BE2C (cell line): ENCODE results near the gene TMA7.

Experiments used
- DNase-seq: peaks from one replicate; pipeline ENCODE4 v3.0.0-alpha.2; 2020
- H3K27me3 ChIP-seq: fragments of 250-450 bp; sonication (Bioruptor Pico); 2 replicates; pipeline ENCODE4 v1.5.1; 2020; ENCODE audit warnings: mild to moderate bottlenecking
- H3K36me3 ChIP-seq: fragments of 250-450 bp; sonication (Bioruptor Pico); 2 replicates; pipeline ENCODE4 v1.5.1; 2020; ENCODE audit warnings: mild to moderate bottlenecking
- H3K4me1 ChIP-seq: fragments of 250-450 bp; sonication (Bioruptor Pico); 2 replicates; pipeline ENCODE4 v1.5.1; 2020
- H3K4me3 ChIP-seq: 2 replicates; pipeline ENCODE4 v1.5.1; 2011; ENCODE audit warnings: low read depth, low read length
- H3K9me3 ChIP-seq: fragments of 250-450 bp; sonication (Bioruptor Pico); 2 replicates; pipeline ENCODE4 v1.5.1; 2020
- TF ChIP-seq, protein P1 (sequence below): IDR thresholded peaks from 2 replicates; pipeline ENCODE4 v1.5.1; 2012; ENCODE audit warnings: mild to moderate bottlenecking, low read depth, low read length

Gene TMA7

DNA sequence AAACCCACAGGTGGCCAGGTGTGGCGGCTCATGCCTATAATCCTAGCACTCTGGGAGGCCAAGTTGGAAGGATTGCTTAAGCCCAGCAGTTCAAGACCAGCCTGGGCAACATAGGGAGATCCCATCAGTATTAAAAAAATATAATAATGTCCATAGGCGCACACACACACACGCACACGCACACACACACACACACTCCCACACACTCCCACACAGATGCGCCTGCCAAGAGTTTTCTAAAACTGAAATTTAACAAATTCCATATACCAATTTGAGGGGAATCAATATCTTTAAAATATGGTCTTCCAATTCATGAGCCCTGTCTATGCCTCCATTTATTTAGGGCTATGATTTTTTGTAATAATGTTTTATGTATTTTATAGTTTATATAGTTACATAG is 46.9 kb downstream of the TMA7 start:
- no peaks in the 10 kb centered on the region for H3K36me3 ChIP-seq
- no peaks in the 10 kb centered on the region for H3K9me3 ChIP-seq
- TF ChIP-seq, protein P1, sequence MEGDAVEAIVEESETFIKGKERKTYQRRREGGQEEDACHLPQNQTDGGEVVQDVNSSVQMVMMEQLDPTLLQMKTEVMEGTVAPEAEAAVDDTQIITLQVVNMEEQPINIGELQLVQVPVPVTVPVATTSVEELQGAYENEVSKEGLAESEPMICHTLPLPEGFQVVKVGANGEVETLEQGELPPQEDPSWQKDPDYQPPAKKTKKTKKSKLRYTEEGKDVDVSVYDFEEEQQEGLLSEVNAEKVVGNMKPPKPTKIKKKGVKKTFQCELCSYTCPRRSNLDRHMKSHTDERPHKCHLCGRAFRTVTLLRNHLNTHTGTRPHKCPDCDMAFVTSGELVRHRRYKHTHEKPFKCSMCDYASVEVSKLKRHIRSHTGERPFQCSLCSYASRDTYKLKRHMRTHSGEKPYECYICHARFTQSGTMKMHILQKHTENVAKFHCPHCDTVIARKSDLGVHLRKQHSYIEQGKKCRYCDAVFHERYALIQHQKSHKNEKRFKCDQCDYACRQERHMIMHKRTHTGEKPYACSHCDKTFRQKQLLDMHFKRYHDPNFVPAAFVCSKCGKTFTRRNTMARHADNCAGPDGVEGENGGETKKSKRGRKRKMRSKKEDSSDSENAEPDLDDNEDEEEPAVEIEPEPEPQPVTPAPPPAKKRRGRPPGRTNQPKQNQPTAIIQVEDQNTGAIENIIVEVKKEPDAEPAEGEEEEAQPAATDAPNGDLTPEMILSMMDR = no peak
- H3K4me3 ChIP-seq = no peak overlapping the region
- no peaks in the 10 kb centered on the region for H3K27me3 ChIP-seq
- no peak for DNase-seq
- H3K4me1 ChIP-seq = no peaks in the 10 kb centered on the region

DNA sequence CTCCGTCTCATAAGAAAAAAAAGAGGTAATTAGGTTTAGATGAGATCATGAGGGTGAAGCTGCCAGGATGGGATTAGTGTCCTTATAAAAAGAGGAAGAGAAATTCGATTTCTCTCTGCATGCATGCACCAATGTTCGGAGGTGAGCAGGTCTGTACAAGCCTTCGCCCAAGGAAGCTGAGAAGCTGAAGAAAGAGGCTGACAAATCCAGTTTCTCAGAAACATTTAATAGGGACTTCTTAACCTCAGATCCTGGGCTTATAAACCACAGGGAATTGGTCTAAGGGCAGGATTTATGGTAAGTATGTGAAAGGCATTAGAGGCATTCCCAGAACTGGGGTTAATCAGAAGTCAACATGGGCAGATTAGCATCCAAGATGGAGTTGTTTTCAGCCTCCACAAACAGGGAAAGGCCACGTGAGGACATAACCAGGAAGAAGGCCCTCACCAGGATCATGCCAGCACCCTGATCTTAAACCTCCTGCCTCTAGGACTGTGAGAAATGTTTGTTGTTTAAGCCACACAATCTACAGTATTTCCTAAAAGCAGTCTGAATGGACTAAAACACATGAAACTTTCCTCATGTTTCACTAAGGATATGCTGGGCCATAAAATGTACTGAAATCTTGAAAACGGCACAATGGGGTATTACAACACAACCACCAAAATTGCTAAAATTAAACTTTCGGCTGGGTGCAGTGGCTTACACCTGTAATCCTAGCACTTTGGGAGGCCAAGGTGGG is 52.6 kb downstream of the TMA7 start:
- H3K4me3 ChIP-seq = no peak overlapping the region
- no peaks in the 10 kb centered on the region for H3K27me3 ChIP-seq
- TF ChIP-seq, protein P1 = no peak
- H3K36me3 ChIP-seq = no peaks in the 10 kb centered on the region
- no peaks in the 10 kb centered on the region for H3K9me3 ChIP-seq
- no peak for DNase-seq
- no peaks in the 10 kb centered on the region for H3K4me1 ChIP-seq

DNA sequence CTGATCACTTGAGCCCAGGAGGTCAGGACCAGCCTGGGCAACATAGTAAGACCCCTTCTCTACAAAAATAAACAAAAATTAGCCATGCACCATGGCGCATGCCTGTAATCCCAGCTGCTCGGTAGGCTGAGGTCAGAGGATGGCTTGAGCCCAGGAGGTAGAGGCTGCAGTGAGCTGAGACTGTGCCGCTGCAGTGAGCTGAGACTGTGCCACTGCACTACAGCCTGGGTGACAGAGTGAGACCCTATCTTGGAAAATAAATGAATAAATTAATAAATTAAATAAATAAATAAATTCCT is 53.1 kb downstream of the TMA7 start:
- Histone ChIP-seq H3K9me3 (no peaks in the 10 kb centered on the region), H3K4me1 (no peaks in the 10 kb centered on the region), H3K36me3 (no peaks in the 10 kb centered on the region), H3K27me3 (no peaks in the 10 kb centered on the region), H3K4me3 (no peak overlapping the region)
- TF ChIP-seq, protein P1 = no peak
- no peak for DNase-seq
